NCI-H1417 (cell line): ENCODE results near the gene OPTC.

ENCODE experiments used
- DNase-seq, 3 experiments: peaks; one replicate each; lab custom pipeline; 2025; lab: John Stamatoyannopoulos, UW

Gene OPTC

DNA sequence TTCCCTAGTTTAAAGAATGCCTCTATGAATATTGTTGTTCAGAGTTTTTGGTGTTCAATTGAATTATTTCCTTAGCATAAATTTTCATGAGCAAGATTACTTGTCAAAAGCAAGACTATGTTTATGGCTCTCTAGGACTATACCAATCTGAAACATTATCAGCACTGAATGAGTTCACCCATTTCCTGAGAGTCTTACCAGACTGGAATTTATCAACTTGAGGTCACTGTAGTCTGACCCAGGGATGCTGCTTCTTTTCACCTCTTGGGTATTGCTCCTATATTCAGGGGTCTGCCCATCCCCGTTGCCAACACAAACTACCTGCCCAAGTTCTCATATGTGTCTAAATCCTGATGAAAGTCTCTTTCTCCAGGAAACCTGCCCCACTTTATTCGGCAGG, 42.6 kb downstream of the OPTC start:
- no peak for DNase-seq

DNA sequence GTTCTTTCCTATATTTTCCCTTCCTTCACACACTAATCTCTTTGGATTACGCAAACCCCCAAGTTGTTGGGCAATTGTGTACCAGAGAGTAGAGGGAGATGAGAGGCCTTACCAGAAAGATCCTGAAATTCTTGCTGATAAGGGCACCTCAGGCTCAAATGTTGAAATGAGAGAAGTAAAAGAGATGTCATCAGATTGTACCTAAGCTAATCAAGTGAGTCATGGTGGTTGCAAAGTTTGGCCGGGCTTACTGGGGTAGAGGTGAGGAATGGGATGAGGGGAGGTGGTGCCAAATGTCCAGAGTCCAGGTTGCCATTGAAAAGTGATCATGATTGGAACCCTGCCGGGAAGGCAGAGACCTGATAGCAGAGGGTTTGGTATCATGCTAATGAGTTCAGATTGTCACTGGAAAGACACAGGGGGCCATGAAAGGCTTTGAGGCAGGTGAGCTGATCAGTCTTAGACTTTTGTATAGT, 43.1 kb downstream of the OPTC start:
- DNase-seq: no peak

DNA sequence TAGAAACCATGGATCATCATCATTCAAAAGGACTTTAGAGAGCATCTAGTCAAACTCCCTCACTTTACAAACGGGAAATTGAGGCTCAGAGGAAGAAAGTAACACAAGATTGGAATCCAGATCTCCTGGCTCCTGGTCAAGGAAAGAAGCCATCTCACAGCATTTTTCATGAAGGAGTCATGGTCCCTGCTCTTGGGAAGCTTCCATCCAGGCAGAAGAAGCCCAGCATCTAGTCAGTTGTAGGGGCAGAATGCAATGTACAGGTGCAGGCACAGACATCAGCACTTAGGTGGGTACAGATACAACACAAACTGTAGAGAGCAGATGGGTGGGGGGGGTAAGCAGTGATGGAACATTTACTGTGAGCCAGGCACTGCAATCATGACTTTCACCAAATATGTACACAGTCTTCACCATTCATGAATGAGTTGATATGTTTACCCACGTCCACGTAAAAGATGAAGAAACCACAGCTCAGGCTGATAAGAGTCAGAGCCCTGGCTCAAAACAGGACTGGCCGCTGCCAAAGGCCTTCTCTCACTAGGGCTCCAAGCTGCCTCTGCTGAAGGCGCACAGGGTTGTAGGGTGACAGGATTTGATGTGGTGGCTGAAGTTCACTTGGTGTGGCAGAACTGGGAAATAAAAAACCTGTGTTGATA, 44.0 kb downstream of the OPTC start:
- DNase-seq: peak in 1 of 3 experiments; percentile 20

DNA sequence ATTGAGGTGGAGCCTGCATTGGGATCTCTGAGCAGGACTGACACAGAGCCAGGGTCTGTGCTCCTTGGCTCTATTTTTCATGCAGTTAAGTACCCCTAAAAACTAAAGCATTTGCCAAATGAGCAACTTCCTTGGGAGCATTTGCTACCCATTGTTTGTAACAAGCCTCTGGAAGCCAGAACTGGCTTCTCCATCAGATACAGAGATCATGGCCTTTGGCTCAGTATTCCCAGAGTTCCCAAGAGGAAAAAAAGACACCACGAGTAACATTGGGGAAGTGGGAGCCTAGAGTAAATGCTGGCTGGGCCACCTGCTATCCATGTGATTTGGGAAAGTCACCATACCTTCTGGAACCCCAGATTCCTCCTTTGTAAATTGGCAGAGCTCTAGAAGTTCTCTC, 44.8 kb downstream of the OPTC start:
- no peak for DNase-seq

DNA sequence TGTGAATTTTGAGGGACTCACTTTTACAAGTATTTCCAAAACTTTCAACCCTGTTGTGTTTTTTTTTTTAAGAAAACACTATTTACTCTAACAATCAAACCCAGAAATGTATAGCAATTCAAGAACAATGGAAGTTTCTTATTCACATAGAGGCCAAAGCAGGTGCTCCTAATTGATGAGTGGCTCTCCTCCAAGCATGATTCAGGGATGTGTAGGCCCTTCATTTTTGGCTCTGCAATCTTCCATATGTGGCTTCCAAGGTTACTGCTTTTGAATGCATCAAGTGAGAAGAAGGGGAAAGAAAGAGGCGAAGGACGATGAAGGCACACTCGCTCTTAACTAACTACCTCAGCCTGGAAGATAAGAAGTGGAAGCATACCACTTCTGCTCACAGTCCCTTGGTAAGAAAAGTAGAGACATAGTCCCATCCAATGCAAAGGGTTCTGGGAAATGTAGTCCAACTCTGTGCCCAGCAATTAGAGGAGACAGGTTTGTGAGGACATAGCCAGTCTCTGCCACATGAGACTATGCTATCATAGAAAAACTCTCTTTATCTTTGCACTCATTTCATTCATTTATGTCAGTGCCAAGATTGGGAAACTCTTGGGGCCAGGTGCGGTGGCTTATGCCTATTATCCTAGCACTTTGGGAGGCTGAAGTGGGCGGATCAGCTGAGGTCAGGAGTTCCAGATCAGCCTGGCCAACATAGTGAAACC, 46.0 kb downstream of the OPTC start:
- DNase-seq: no peak

DNA sequence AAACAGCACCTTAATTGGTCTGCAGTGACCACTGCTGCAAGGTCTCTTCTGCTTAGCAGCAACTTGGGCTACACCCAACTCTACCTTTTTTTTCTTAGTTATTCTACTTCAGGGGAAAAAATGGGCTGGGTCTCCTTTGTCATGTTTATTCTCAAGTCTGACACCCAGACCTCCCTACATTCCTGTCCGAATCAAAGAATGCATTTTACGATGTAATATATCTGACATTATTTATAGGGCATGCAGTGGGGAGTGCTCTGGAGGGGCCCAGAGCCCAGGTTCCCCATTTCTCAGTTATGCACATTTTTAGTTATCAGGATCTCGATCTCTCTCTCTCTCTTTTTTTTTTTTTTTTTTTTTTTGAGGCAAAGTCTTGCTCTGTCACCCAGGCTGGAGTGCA, 50.5 kb downstream of the OPTC start:
- no peak for DNase-seq

DNA sequence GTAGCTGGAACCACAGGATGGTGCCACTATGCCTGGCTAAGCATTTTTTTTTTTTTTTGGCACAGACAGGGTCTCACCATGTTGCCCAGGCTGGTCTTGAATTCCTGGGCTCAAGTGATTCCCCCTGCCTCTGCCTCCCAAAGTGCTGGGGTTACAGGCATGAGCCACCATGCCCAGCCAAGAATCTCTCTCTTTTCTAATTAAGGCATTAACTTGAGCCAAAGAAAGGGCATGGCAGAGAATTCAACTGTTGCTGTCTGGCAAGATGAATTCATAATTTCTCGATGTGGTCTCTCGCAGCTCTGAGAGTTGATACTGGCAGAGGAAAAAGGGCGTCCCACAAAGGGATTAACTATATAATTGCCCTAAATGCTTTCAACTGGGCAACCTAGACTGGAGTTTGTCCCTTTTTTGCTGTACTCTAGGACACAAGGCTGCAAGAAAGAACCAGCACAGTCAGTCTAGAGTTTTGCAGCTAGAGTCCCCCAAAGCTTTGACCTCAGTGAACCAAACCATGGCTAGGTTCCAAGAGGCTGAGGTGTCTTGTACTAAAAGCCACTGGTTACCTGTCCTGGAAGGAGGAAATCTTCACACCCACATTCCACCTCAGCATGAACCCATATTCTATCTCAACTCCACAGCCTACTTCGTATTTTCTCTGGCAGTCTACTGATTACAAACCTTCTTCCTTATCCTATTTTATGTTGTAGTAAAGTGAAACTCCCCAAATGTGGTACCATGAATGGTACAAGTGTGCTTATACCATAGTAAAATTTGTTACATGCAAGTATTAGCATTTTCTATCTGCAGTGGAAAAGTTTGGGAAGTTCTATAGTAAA, 51.2 kb downstream of the OPTC start:
- DNase-seq: no peak

DNA sequence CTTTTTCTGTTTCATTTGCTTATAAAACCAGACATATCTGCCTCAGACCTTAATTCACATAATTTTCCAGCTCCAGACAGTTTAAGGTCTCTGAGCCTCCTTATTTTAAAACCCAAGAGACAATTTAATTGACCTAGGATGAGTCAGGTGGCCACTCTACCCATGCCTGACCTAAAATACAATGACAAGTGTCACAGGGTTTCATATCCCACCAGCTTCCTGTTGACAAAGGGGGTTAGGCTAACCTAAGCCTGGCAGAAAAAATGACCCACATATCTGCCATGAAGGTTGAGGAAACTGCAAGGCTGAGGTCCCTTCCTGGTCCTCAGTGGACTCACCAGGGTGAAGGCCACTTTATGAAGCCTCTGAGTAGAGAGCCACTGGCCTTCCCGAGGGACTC, 52.3 kb downstream of the OPTC start:
- no peak for DNase-seq

DNA sequence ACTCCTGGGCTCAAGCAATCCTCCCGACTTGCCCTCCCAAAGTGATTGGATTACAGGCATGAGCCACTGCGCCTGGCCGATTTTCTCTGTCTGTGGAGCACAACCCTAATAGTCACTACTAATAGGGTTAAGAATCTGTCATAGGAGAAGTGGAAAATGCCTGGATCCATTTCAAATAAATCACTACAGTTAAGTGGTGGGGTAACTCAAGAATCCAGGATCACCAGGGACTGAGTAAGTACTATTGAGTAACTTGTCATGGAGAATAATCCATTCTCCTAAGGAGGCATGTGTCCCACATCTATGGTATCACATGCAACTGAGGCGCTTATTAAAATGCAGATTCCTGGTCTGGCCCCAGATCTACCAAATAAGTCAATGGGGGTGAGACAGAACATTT, 53.2 kb downstream of the OPTC start:
- no peak for DNase-seq

DNA sequence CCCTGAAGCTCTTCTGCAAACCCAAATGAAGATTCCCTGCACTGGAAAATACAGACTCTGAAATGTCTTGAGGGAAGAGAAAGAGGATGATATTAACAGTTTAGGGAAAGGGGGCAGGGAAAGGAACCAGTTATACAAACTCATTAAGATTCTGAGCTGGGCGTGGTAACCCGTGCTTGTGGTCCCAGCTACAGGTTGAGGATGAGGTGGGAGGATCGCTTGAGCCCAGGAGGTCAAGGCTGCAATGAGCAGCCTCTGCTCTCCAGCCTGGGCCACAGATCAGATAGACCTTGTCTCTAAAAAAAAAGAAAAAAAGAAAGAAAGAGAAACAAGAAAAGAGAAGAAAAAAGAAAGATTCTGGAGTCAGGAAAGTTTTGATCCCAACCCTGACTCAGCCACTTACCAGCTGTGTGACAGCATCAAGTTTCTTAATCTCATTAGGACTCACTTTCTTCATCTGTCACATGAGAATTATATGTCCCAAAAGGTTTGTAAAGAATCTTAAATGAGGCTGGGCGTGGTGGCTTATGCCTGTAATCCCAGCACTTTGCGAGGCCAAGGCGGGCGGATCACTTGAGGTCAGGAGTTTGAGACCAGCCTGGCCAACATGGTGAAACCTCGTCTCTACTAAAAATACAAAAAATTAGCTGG, 53.9 kb downstream of the OPTC start:
- DNase-seq: no peak

DNA sequence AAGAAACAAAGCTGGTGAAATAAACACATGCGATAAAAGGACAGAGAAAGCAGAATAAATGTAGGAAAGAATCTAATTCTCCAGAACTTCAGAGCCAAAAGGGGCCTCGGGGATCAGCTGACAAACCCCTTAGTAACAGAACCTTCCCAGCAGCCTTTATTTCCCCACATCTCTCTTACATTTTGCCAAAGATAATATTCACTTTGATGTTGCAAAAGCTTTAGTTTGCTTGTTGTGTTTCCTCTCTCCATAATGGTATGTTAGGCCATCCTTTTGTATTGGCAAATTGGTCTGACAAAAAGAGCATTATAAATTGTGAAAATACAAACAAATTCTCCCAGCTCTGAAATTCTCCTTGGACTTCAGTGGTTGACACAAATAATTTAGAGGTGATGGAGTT, 54.9 kb downstream of the OPTC start:
- no peak for DNase-seq

DNA sequence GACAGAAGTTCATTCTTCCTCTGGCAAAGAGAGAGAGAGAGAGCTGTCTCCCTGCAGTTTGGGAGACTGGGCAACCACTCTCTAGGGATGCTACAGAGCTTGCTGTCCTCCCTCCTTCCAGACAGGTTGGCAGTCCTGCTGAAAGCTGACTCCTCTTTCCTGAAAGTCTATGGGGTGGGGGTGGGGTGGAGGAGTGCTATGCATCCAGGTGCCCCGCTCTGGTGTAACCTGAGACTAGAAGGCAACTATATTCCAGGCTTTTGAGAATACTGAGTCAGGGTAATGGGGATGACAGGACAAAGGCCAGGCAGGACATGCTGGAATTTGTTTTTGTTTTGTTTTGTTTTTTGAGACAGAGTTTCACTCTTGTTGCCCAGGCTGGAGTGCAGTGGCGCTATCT, 55.4 kb downstream of the OPTC start:
- DNase-seq: peak in 1 of 3 experiments; percentile 68

DNA sequence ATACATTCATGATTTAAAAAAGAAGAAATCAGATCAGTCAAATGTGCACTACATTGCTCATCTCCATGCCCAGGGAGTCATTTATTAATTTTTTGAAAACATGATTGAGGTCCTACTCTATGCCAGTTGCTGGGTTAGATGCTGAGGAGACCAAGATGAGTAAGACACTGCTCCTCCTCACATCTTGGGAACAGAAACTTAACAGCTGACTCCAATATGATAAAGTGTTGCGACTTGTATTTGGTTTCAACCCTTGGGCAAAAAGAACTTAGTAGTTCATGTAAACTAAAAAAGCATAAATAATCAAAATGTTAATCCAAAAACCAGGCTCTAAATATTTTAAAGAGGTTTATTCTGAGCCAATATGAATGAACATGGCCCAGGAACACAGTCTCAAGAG, 56.9 kb downstream of the OPTC start:
- no peak for DNase-seq

DNA sequence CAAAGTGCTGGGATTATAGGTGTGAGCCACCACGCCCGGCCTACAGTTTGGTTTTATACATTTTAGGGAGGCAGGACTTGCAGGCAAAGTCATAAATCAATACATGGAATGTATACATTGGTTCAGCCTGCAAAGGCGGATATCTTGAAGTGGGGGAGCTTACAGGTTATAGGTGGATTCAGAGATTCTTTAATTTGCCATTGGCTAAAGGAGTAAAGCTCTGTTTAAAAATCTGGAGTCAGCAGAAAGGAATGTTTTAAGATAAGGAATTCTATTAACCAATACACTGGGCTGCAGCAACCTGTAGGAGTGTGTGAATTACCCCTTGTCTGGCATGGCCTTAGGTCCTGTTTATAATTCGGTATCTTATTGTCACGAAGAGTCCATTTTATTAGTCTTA, 57.6 kb downstream of the OPTC start:
- DNase-seq: no peak

DNA sequence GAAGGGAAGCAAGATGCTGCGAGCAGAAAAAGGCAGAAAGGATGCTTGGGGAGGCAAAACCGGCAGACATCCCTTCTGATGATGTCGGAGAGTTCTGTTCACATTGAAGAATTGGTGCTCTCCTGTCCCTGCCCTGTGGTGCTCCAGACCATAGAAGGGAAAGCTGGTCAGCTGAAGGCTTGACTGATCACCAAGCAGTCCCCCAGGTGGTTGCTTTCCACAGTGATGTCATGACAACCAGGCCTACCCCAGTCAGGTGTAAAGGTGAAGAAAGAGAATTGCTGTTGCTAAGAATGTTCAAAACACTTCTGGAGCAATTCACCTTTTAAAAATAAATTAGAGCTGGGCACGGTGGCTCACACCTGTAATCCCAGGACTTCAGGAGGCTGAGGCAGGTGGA, 59.5 kb downstream of the OPTC start:
- peak in 1 of 3 experiments; percentile 14 for DNase-seq

DNA sequence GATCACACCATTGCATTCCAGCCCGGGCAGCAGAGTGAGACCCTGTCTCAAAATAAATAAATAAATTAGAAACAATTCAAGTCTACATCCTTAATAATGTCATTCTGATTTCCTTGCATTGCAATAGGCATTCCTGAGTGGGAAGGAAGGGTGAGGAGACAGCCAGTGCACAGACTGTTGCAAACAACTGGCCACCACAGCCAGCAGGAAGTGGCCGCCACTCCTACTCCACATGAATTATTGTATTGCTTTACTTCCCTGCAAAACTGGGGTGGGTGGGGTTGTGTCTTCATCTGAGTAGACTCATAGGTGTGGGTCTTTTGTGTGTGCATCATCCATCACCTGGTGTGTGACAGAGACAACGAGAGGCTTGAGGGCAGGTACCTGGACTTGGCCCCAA, 60.1 kb downstream of the OPTC start:
- peak in 1 of 3 experiments; percentile 28 for DNase-seq

DNA sequence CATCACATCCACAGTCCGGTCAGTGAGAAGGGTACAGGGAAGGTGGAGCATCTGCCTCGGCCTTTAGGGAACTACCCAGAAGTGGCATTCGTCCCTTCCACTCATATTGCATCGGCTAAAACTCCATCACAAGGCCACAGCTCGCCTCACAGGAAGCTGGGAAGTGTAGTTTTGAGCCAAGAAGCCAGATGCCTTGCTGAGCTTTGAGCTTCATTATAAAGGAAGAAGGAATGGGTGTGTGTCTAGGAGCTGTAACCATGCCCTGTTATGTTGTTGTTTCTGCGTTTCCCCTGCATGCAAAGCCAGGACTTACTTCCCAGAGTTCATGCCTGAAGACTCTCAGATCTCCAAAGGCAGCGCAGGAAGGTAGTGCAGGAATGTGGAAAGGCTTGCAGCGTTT, 61.1 kb downstream of the OPTC start:
- no peak for DNase-seq

DNA sequence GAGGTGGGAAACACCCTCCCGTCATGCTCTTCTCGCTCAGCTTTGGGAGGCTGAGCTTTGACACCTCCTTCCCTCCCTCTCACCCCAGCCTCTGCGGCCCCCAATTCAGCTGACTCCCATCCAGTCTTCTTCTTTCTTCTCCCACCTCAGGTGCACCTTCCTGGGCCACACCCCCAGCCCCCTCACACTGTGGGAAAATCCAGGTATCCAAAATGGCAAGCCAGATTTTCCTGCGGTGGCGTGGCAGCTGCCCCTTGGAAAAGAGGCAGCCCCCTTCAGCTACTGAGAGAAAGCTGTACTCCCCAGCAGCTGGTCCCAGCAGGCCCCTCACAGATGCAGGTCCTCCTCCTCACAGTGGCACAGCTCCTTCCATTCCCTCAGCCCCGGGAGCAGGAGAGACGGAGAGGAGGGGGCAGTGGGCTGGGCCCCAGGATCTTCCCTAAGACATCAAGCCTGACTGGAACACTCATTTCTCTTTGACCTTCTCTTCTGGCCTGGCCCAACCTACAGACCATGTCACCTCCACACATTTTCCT, 61.6 kb downstream of the OPTC start:
- no peak for DNase-seq

DNA sequence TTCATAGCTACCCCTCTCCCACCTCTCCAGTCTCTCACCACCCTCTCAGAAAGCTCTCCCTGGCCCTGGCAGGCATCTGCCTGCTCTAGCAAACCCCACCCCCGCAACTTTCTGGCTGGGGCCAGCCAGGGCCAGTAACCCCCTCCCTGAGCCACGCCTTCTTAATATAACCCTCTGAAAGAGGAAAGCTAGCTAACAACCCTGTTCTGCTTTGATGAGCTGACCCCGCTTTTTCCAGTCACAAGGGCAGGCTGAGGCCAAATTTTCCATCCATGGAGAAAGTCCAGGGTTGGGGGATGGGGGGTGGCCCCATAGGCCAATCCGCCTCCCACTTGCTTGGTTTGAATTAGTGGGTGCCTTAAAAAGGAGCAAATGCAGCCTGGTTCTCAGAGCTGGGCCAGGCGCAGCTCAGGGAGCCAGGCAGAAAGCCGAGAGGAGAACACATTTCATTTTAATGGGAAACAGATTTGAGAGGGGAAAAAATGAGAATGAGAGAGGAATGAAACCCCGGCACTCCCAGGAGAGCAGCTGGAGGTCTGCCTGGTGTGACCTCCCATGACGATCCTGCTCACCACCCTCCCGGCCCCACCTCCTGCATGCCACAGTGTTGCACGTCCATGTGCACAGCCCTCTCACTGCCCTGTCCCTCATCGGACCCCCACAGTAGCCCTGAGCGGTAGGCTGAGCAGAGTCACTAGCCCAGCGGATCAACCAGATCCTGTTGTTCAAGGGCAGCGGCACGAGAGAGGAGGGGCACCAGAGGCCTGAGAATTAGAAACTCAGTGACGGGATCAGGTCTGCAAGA, 62.3 kb downstream of the OPTC start:
- no peak for DNase-seq

DNA sequence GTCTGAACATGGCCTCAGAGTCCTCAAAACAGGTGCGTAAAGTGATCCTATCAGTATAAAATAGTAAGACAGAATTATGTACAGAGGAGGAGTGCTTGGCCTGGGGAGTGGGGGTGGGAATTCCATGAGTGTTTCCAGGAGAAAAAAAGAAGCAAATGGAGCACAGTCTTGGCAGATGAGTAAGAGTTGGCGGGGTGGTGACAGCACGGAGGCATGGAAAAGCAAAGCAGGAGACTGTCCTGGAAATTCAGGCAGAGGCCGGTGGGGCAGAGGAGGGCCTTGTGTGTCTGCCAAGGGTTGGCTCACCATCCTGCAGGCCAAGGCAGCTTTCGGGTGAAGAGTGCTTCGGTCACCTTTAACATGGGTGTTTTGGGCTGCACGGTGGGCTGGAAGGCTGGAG, 63.4 kb downstream of the OPTC start:
- no peak for DNase-seq

DNA sequence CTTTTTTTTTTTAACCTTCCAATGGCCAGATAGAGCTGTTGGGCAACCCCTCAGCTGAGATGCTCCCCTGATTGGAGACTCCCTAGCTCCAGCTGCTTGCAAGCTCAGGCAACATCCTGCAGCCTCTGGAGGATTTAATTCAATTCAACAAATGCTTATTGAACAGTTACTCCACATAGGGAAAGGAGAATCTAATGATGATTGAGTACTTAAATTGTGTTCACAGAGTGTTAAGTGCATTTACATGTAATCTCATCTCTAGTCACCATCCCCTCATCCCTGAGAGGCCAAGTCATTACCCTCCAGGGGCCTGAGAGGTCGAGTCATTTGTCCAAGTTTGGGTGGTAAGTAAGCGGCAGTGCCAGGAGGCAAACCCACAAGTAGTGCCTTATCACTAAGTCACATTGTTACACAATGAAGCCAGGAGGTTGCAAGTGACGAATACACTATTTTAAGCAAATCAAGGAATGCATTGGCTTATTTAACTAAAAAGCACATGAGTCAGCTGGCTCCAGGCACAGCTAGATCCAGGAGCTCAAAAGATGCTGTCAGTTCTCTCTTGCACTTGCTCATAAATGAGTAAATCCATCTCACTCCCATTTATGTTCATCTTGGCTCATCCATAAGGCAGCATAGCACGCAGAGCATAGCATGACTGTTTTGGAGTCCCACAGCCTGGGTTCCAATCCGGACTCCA, 64.3 kb downstream of the OPTC start:
- peak in 1 of 3 experiments; percentile 45 for DNase-seq
